GM18508 (cell line): ENCODE data around the gene CDADC1.
"Not testable (repeated sequence)": the region's sequence is repeated elsewhere in the genome, so short reads cannot be mapped to it uniquely, and the experiment has no call there.

Source experiments
- ATAC-seq: cut with Tn5 transposase; IDR thresholded peaks from one replicate; pipeline ENCODE4 v1.9.1; 2021; ENCODE audit warnings: moderate number of reproducible peaks; ENCODE audit not compliant: insufficient read depth, unreplicated experiment

Gene CDADC1

GRCh38 chr13:49292742-49293486, 45.2 kb downstream of the CDADC1 start:
- no peak for ATAC-seq

DNA sequence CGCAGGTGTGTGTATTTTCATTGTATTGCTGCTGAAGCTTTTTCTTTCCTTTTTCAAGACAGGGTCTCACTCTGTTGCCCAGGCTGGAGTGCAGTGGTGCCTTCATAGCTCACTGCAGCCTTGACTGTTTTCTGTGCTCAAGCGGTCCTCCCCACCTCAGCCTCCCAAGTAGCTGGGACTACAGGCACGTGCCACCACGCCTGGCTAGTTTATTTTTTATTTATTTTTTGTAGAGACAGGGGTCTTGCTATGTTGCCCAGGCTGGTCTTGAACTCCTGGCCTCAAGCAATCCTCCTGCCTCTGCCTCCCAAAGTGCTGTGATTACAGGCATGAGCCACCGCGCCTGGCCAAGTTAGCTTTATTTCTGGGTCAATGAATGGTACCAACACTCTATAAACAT, 47.0 kb downstream of the CDADC1 start:
- not testable (repeated sequence) for ATAC-seq

DNA sequence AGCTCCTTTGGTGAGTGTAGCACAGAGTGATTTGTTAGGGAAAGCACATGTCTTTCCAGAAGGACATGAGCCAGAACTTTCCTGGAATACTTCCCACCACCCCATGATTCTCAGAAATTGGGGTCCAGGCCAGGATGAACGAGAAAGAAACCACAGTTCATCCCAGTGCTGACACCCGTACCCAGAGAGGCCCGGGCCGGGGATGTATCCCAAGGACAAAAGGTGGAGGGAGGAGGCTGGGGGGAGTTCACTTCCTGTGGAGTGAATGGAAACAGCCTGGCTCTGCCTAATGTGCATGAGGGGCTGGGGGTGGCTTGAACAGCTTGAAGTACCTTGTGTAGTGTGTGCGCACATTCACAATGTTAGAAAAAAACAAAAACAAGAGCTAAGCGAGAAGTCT, 47.5 kb downstream of the CDADC1 start:
- ATAC-seq, result no peak

- no peak for ATAC-seq
Measured at GRCh38 chr13:49296659-49297058, 48.9 kb downstream of the CDADC1 start.

- ATAC-seq, result no peak
Measured at GRCh38 chr13:49297338-49297737, 49.6 kb downstream of the CDADC1 start.

- no peak for ATAC-seq
Measured at GRCh38 chr13:49298416-49298815, 50.7 kb downstream of the CDADC1 start.

DNA sequence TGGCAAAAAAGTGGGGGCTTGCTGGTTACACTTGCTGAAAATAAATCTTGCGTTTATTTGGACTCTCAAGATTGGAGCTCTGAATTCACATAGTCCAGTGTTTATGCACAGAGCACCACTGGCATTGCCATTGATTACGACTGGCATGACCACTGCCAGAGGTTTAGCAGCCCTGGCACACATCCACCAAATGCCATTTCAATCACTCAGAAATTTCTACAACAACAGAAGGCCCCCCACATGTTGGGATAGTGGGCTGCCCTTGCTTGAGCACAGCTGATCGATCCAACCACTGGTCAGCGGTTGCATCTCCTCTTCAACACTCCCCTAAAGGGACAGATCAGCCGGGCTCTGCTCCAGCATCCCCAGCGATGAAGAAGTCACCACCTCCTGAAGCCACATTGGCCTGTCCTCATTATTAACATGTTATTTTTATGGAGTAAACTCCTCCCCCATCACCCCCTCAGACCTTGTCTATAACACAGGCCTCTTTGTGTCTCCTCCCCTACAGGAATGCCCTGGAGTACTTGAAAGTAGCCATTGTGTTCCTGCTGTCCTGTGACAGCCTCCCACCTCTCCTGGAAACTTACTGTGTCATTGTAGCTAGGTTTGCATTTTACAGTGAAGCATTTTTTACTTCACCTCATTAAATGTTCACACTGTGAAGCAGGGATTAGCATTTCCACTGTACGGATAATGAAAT, 51.3 kb downstream of the CDADC1 start:
- no peak for ATAC-seq

GRCh38 chr13:49300276-49300675, 52.6 kb downstream of the CDADC1 start:
- ATAC-seq, result no peak

DNA sequence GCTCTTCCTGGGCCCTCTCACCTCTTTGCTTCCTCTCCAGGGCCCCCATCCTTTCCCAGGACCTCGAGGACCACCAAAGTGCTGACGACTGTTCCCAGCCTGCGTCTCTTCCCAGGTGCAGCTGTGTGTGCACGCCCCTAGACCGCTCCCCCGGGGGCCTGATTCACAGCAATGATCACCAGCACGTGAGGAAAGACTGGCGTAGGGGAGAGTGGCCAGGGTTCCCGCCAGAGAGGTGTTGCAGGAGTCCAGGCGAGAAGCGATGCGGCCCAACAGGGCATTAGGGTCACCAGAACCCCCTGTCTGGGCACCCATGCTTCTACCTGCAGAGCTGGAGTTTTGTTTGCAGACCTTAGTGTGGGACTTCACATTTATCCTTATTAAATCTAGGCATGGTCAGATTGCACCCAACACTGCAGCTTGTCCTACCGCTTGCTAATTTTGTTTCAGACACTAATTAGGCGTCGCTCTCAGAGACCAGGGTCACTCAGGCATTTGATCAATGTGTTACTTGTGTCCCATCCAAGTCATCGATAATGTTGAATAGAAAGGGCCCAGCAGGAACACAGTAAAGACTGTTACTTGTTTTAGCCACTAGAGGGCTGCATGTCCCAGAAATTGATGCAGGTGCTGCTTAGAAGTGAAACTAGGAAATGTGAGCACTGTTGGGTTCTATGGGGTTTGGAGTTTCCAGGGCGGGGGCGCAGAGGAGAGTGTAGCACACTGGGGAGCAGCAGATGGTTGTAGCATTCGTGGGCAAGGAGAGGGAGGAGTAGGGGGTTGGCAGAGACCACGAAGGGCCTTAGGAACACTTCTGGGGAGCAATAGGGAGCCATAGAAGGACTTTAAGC, 53.2 kb downstream of the CDADC1 start:
- peak; percentile 89 for ATAC-seq

- no peak for ATAC-seq
Measured at GRCh38 chr13:49302222-49302621, 54.5 kb downstream of the CDADC1 start.

DNA sequence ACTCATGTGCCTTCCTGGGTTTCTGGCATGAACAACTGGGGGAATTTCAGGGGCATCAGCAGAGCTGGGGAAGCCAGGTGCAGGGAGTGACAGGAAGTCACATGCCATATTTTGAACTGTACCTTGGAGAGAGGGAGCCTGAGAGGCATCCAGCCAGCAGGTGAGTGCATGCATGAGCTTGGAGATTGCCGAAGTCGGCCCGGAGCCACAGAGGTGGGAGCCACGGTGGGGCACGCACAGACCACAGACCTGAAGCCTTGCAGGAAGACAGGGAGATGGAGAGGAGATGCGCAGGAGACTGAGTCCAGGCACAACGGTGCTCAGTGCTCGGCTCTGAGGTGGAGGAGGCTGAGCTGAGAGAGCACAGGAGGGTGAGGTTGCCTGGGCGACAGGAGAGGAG, 55.1 kb downstream of the CDADC1 start:
- ATAC-seq, result no peak

GRCh38 chr13:49303533-49304252, 56.0 kb downstream of the CDADC1 start:
- ATAC-seq, result no peak

GRCh38 chr13:49304356-49304755, 56.6 kb downstream of the CDADC1 start:
- ATAC-seq, result no peak

- no peak for ATAC-seq
Measured at GRCh38 chr13:49304763-49305700, 57.3 kb downstream of the CDADC1 start.

- no peak for ATAC-seq
Measured at GRCh38 chr13:49305792-49306425, 58.2 kb downstream of the CDADC1 start.

DNA sequence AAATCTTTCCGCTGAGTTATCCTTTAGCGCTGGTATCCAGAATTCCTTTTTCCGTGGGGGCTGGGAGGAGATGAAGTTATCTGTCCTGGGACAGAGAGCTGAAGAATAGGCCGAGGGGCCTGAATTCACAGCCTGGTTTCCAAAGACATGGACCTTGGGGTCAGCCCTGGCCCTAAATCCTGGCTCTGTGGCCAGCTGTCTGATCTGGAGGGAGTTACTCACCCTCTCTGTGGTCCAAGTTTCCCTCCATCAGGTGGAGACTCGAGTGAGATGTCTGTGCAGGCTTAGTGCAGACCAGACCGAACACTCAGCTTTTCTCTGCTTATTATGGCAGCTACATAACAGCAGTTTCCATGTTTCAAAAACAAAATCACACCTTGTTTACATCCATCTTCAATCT, 59.6 kb downstream of the CDADC1 start:
- ATAC-seq, result no peak

DNA sequence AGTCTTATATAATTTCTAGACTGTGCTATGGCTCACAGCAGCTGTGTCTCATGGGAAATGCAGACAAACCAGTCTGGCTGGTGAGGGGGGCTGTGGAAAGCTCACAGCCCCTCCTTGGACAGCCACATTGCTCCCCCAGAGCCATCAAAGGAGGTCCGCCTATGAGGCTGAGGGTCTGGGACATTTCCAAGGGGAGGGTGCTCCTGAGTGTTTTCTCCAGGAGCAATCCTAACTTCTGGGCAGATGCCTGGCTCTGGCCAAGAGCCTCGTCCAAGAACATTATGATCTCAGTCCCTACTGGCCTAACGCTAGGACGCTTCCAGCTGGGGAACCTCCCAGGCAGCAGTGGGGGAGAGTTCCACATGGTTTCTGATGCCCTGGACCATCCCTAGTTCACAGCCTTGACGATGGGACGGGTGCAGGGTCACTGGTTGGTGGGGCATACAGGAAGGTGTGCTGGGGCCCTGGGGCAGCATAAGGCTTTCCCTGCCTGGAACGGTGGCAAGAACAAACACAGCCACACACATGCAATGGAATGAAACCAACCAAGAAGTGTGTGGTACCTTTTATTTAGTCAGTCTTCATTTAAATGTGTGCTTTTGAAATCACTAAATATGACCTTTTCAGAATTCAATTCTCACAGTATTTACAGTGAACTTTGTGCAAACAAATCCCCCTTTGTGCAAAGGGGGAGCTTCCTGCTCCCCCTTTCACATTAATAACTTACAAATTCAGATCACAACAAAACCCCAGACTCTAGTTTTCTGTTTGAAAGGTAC, 60.6 kb downstream of the CDADC1 start:
- no peak for ATAC-seq

GRCh38 chr13:49308921-49309408, 61.2 kb downstream of the CDADC1 start:
- no peak for ATAC-seq
